Activated T-cell treated with anti-CD3 and anti-CD28 coated beads for 1 hour (primary cell): ENCODE results near the gene CRHR1.

Experiments
- DNase-seq: peaks from one replicate; pipeline ENCODE4 v3.0.0-alpha.2; 2020; ENCODE audit warnings: low read depth

The CRHR1 gene

DNA sequence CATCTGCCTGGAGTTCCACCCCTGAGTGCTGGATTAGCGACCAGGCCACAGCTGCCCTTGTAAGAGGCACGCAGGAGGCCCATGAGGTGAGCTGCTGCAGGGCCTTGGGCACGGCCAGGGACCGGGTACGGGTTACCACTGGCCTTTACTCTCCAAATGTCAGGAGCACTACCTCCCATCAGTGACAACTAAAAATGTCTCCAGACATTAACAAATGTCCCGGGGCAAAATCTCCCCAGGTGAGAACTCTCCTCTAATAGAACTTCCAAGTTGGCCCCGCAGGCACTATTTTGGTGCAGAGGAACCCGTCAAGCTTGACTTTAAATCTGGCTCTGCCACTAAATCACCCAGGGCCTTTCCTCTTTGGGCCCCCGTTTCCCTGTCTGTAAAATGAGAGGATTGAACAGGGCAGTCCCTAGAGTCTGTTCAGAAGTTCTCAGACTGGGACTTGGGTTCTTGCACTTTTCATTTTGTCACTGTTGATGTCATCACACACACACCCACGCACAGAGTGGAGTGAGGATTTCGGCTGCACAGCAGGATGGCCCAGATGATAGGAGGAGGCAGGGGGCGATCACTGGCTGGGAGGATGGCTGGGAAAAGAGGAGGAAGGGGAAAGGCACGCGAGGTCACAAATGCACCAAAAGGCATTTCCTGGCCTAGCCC, 85.7 kb downstream of the CRHR1 start:
- no peak for DNase-seq

DNA sequence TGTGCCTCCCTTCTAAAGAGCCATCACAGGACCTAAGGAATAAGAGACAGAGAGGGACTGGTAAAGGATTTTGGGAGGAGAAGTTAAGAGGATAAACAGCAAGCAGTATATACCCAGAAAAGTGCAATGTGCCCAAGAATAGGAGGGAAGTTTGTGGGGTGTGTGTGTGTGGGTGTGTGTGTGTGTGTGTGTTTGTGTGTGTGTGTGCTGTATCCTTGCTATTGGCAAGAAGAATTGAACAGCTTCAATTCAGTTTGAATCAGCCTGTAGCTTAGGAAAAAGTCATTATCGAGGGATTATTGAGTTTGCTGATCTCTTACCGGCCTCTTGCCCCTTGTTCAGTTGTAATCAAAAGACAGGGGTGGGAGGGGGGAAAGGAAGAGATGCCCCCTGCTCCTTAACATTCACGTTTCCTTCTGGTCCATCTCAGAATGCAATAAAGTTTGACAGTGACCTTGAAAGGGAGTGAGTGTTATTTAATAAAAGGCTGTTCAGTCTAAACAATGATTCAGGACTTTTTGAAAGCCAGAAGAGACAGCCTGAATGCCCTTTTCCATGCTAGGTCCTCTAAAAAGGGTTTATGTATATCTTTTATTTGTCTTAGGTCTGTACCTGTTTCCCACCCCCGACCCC, 86.3 kb downstream of the CRHR1 start:
- no peak for DNase-seq

DNA sequence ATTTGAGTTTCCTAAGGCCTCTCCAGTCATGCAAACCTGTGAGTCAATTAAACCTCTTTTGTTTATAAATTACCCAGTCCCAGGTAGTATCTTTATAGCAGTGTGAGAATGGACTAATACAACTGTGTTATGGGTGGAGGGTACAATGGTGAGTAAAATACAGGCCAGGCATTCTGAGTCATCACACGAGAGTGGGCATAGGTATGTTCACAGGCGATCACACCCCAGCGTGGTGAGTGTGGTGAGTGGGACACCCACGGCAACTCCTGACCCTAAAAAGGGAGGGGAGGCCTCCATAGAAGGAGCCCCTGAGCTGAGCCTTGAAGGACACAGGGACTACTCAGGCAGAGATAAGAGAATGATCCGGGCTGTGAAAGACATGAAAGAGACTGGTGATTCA, 87.6 kb downstream of the CRHR1 start:
- no peak for DNase-seq

DNA sequence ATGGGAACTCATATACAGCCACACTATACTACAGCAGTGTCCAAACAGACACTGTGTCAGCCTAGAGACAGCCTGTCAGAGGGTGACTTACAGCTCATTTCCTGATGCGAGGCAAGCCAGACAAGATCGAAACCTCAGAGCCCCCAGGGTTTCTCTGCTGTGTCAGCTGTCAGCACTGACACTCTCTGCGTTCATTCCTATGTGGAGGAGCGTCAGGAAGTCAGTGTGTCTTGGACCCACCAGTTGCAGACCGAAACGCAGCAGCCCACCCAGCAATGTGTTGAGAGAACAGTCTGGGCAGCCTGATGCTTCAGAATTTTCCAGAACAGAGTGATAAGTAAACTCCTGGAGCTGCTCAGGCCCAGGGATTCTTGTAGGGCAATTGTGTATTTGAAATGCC, 89.6 kb downstream of the CRHR1 start:
- no peak for DNase-seq

DNA sequence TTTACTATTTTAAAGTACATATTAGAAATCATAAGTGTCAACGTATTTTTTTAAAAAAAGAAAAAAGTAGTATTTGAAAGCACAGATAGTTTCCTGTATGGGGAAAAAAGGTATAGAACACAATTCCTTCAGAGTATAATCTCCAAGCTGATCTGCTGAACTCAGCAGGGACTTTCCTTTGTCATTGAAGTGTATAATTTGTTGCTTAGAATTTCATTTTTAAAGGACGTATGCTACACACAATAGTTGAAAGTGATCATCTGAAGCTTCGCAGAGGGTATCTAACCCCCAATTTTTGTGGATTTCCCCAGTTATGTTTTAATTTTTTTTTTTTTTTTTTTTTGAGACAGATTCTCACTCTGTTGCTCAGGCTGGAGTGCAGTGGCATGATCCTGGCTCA, 90.0 kb downstream of the CRHR1 start:
- no peak for DNase-seq

DNA sequence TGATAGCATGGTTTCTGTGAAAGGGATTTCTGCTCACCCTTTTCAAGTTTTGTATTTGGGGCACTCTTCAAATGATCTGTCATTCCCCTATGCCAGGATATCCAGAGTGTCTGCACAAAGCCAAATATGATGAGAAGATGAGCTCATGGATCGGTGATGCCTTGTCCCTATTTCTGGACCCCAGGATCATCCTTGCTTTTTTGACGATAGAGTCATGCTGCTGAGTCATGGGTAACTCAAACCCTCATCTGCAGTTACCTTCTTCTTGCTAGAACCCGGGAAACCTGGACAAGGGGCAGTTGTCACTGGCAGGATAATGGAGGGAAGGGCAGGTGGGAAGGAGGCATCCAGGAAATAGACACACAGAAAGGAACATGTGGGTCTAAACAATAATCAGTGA, 92.4 kb downstream of the CRHR1 start:
- DNase-seq: no peak

DNA sequence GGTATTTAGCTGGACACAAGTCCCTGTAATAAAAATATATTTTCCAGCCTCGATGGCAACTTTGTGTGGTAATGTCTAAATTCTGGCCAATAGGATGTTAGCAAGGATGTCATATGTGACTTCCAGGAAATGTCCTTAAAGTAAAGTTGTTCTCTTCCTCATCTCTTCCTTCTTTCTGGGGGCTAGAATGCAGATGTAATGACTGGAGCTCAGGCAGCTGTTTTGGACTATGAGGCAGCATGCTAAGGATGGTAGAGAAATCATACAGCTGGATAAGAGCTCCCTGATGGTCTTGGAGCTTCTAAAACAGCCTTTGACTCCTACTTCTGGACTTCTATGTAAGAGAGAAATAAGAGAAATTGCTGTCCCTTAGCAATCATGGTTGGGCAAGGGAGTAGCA, 93.3 kb downstream of the CRHR1 start:
- no peak for DNase-seq

DNA sequence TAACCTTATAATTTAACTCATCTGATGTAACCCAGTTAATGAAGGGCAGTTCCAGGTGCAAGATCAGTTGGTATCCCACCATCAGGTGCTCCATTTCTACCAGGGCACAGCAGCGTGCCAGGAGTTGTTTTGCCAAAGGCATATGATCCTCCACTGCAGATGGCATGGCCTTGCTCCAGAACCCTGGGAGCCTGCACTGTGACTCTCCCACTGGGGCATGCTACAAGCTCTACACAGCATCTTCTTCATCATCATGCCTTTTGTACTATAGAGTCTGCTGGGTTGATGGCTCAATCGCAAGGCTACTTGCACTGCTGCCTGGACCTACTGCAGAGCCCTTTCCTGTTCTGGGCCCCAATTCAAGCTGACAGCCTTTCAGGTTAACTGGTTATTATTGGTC, 98.9 kb downstream of the CRHR1 start:
- no peak for DNase-seq
